Cardiac septum (tissue), 1 donor: ENCODE measurements around the gene MERTK. TPM values are rescaled to one million over a fixed set of nuclear protein-coding genes. Genes with fewer than 3 reads are reported as not detected.
A peak's percentile ranks its signal among the peaks of the same experiment; 100 is the strongest.

Source experiments
- DNase-seq: peaks from one replicate; pipeline ENCODE4 v3.0.0-alpha.2; 2020; ENCODE audit warnings: low spot score
- intact Hi-C: fragments of 100-400 bp; cut with DNase I; formaldehyde crosslinking; loops from one replicate; pipeline ENCODE4 v1.14.0; 2022
- total RNA-seq: library from RNA; stranded (reverse); fragmentation: NEBNext Ultra II Directional; extraction: Animal tissue kit (Norgen Biotek cat#: 25700); gene quantifications from one replicate; pipeline ENCODE4 v1.2.1, GENCODE V29; 2021
- donor health status: DM: no; HTN: no; CAD: no.

Gene MERTK
- total RNA-seq, 1 donor from 2014 or later = 5.8 TPM

DNA sequence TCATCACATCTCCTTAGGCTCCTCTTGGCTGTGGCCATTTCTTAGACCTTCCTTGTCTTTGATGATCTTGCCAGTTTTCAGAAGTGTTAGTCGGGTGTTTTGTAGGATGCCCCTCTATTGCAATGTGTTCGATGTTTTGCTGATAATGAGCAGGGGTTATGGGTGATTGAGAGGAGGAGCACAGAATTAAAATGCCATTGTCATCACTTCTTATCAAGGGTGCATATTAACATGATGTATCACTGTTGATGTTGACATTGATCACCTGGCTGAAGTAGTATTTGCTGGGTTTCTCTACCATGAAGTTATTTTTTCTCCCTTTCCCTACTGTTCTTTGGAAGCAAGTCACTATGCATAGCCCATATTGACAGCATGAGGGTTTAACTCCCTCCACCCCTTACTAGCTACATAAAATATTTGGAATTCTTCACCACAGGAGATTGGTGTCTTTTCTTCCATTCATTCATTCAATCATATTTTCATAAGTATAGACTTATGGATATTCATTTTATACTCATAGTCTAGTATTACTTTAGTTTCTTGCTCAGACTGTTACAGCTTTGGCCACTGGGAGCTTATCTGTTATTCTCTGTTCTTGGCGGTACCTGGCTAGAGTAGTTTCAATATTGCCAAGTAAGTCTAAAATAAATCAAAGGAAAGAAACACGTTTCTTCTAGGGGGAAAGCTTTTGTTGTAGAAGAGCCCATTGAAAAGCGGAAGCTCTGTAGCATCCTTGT is 102.2 kb downstream of the MERTK start:
- no peak for DNase-seq
- intact Hi-C loops = no loop called here

DNA sequence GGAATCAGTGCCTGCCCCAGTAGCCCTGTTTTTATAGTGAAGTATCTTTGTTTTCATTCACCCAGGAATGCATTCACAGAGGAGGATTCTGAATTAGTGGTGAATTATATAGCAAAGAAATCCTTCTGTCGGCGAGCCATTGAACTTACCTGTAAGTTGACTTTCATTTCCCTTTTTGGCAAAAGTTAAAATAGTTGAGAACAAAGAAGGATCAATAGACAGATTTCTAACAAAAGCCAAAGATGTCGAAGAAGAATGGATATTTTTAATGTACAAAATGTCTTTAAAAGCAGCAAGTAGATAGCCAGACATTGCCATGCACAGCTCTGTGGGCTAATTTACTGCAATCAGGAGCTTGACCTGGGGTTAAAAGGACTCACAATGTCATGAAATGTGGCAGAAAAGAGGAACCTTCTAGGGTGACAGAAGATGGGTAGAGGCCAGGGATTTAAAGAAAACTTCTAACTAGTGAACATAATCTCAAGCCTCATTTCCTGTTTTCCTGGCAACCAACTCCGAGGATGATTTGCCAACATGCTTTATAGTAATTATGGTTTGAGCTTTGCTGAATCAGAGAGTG is 102.8 kb downstream of the MERTK start:
- intact Hi-C loops = no loop called here

DNA sequence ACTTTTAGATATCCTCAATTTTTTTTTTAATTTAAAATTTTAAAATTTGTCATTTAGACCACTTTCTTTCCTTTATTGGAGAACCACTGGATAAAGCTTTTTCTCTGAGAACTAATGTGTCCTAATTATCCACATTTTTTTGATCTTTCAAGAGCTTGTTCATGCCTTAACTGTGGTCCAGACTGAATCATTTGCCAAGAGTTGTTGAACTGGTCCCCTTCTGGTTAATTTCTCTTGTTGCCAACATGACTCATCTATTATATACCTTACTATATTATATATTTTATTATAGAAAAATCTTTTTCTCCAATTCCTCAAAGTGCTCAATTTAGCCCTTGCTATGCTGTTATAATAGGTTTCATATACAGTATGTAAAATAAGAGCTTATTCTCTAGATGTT is 103.5 kb downstream of the MERTK start:
- intact Hi-C loops = no loop called here
- DNase-seq = no peak

More for the DNA sequence above, 102.8 kb downstream of the MERTK start:
- no peak for DNase-seq

DNA sequence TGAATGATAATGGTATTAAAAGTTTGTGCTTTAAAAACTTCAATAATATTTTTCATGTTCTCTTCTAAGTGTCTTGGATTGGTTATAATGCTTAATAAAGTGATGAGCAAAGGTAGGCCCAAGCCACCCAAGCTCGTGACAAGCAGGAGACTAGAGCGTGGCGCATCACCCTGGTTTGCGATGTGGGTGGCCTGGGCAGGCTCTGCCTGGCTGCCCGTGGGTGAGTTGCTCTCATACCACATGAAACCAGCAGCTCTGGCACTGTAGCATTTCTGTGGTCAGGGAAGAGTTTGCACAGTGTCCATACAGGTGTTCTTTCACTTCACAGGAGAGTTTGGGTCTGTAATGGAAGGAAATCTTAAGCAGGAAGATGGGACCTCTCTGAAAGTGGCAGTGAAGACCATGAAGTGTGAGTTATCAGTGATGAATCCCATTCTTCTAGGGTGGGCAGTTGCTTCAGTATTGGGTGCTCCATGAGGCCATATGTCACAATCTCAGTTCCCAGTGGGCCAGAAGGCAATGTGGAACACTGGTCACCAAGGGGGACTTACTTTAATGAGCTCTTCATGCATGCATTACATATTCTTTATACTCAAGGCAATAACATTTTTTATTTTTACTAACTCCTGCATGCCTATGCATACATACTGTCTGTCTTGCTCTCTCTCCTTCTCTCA is 105.3 kb downstream of the MERTK start:
- intact Hi-C loops = no loop called here

DNA sequence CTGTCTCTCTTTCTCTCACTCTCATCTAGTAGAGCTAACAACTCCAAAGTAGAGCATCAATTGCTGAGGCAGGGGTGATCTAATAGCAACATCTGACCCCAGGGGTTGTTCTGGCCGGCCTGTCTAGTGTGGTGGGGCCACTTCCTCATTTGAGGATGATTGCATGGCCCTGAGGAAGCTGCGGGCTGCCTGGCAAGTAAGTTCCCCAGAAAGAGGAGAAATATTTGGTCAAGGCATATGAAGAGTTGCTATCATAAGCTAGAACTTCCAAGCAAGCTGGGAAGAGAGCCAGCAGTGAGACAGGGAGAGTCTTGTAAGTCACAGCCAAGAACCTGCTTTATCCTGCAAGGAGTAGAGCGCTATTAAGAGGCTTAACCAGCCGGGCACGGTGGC is 105.8 kb downstream of the MERTK start:
- intact Hi-C loops = no loop called here

More for the DNA sequence above, 105.3 kb downstream of the MERTK start:
- DNase-seq = no peak

DNA sequence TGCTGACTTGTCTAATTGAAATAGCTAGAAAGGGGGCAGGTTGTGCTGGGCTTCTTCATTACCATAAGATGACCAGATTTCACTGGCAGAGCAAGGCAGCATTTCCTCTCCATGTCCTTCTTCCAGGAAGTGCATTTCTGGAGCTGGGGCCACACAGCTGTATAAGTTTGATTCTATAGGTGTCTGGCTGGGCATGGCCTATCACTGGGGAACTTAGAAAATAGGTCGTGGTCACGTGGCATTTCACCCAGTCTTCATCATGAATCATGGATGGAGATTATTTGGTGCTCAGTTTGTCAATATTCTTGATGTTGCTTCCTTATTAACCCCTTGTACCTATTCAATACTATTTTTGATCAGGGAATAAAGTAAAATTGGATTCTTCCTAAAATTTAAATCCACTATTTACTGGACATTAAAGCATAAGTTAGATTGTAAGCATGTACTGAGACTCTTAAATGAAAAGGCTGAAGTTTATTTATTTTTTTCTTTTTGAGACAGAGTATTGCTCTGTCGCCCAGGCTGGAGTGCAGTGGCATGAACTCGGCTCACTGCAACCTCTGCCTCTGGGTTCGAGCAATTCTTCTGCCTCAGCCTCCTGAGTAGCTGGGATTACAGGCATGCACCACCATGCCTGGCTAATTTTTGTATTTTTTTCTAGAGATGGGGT is 107.1 kb downstream of the MERTK start:
- intact Hi-C loops = no loop called here
- no peak for DNase-seq

More for the DNA sequence above, 105.8 kb downstream of the MERTK start:
- peak; percentile 88 for DNase-seq

DNA sequence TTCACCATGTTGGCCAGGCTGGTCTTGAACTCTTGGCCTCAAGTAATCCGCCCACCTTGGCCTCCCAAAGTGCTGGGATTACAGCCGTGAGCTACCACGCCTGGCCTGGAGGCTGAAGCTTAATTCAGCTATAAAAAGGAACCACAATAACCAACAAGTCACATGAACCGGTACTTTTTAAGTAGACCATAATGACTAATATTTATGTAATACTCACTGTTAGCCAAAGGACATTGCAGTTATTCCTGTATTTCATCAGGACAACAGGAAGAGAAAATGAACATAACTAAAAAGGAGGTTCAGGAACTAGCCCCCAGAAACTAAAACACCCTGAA is 107.6 kb downstream of the MERTK start:
- no peak for DNase-seq
- intact Hi-C loops = no loop called here

DNA sequence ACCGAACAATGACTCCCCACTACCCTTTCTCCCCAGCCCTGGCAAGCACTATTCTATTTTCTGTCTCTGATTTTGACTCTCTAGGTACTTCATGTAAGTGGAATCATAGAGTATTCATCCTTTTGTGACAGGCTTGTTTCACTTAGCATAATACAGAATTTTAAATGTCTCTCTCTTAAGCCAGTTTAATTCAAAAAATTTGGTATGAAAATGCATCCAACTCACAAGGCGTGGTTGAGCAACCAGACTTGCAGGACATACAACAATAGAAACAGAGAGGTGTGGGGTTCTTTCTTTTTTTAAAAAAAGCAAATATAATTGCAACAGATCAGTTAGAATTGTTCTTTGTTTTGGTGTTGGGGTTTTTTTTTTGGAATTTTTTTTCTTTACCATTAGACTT is 109.1 kb downstream of the MERTK start:
- DNase-seq = no peak
- intact Hi-C loops = no loop called here

DNA sequence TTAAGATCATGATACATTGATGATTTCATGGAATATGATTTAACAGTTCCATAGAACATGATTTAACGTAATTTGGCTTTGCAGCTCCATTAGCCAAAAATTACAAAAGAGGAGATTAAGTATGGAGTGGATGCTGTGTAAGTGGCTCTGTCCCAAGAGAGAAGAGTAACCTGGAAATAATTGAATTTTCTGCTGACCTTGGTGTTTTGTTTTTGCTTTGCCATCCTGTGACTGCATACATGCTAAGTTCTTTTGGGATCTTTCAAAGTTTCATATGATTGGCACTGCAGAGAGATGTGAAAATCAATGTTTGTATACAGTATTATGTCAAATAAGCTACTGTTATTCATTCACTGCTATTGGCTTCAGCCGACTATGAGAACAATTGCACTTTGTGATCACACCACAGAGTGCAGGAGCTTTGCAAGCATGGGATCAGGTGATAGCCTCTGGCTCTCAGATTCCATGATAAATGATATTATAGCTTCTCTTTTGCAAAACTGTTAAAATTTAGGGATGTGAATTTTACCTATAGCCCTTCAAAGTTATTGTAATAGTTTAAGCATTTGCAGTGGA is 110.6 kb downstream of the MERTK start:
- intact Hi-C loops = no loop called here
- DNase-seq = no peak

DNA sequence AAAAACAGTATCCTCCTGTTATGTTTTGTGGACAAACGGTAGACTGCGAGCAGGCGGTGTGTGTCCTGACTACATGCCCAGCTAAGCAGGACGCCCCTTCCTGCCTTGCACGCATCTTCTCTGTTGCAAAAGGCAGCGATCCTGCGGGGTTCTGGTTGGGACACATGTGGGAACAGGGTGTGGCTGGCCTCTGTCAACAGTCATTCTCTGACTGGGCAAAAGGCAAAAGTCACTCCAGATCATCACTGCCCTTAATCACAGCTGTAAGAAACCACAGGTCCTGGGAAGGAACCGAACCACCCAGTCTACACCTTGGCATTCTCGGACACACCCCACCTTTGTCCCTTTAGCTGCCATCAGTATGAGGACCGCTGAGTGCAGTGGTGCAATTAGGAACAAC is 112.3 kb downstream of the MERTK start:
- no peak for DNase-seq
- intact Hi-C loops = no loop called here

DNA sequence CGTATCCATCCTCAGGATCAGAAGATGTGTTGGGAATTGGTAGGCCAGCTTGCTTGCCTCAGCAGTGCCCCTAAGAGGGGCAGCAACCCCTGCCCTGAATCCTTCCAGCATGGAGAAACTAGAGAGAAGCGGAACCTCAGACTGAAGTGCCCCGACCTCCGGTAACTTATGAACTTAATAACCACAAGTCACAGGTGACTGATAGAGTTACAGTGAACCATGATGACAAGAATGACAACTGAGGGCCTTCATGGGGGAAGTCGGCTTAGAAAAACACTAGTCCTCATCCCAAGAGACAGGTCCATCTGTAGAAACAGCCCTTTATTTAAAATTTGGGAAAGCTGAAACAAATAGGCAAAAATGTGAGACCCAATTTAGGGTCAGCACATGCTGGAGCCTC is 114.1 kb downstream of the MERTK start:
- DNase-seq = no peak
- intact Hi-C loops = no loop called here

DNA sequence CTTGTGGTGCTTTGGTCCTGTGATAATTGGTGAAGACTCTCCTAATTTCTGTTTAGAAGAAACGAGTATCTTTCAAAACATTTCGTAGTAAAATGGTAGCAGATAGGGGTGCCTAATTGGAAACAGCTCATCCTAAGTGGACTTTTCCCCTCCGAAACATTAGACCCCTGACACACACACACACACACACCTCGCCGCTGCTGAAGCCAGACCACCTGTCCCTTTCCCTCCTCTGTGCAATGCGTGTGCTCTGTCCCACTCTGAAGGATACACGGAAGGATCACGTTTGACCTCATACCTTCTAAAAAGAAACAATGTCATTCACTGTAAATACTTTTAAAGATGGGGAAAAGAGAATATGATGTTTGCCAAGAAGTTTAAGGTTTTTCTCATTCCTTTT is 120.4 kb downstream of the MERTK start:
- no peak for DNase-seq
- intact Hi-C loops = no loop called here

DNA sequence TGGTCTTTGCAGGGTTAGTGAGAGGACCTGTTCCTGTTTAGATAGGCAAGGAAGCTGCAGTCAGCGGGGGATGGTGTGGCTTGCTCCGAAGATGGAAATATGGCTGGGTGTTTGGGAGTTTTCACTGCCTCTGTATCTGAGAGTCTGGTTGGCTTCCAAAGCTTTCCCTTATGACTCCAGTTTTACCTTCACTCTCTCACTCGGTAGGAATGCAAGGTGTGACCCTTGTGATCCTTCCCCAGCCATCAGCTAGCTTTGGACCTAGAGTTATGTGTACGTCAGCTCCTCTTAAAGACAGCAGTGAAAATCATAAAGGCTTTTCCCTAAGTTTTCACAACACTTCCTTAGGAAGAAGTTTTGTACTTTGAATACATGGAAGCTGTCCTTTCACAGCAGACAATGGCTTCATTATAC is 121.2 kb downstream of the MERTK start:
- DNase-seq = no peak

DNA sequence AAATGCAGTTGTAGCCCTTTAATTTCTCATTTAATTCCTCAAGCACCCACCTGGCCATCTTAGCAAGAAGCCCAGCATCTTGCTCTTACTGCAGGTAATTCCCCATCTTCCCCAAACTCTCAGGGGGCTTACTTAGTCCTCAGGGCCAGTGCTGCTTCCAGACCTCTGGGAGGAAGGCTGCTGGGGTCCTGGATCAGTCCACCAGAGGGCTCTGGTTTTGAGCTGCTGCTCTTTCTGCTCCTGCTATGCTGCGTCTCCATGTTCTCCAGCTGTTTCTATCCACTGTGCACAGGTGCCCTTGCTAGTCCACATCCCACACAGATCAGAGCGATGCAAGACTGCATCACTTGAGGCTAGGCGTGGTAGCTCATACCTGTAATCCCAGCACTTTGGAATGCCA is 122.2 kb downstream of the MERTK start:
- DNase-seq = no peak
- intact Hi-C loops = no loop called here

More for the DNA sequence above, 121.2 kb downstream of the MERTK start:
- intact Hi-C loops = no loop called here

DNA sequence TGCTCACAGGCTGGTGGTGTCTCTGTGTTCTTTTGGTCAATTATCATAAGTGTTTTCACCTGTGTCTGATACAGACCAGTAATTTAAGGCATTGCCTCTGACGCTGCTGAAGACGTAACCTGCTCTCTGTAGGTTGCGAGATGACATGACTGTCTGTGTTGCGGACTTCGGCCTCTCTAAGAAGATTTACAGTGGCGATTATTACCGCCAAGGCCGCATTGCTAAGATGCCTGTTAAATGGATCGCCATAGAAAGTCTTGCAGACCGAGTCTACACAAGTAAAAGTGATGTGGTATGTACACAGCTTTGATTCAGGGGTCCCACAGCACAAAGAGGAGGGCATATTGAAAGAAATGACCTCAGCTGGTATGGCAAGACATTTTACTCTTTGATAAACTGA is 122.9 kb downstream of the MERTK start:
- no peak for DNase-seq

DNA sequence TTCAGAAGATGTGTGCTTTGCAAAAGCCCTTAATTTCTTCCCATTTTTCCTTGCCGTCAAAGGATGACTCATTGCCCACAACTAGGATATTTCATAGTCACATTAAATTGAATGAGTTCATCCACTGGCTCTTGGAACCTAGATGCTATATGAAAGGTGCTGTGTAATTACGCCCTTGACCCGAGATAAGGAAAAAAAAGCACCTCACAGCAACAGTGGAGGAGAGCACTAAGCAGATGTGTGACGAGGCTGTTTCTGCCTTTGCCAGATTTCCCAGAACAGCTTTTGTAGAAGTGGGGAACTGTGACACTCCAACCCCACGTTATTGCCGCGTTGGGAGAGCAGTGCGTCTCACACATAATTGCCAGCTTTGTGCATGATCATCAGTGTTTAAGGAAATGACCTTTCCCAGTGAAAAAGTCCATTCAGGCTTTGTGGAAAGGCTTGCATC is 123.4 kb downstream of the MERTK start:
- no peak for DNase-seq
- intact Hi-C loops = no loop called here

More for the DNA sequence above, 122.9 kb downstream of the MERTK start:
- intact Hi-C loops = no loop called here

DNA sequence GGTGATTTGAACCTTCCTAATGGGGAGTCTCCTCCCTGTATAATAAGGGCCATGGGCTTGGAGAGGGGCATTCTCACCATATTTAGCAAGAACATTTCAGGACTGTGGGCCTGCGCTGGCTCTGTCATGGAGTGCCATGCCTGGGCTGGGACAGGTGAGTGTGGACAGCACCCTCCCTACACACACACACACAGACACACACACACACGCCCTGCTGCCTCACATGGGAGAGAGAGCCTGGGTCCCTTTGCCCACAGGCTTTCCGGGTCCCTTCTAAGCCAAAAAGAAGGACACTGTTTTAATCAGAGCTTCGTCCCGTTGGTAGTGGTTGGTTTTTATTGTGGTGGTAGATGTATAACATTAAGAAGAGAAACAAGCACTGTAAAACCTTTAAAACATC is 125.3 kb downstream of the MERTK start:
- intact Hi-C loops = no loop called here
- DNase-seq = no peak

DNA sequence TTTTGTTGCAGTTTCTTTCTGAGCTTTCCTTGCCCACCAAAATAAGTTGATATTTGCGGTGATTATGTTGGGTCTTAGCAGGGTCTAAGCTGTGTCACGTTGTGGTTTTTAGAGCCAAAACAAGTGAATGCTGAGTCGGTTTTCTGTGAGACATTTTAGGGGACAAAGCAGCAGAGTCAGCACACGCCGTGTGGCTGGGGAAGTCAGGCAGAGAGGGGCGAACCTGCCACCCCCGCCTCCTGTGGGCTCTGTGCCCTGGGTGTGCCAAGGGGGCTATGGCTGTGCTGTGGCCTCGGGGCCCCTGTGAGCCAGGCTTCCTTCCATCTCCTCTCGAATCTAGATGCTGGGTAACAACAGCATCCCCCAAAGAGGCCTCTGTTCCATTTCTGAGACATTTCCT is 125.8 kb downstream of the MERTK start:
- intact Hi-C loops = no loop called here

DNA sequence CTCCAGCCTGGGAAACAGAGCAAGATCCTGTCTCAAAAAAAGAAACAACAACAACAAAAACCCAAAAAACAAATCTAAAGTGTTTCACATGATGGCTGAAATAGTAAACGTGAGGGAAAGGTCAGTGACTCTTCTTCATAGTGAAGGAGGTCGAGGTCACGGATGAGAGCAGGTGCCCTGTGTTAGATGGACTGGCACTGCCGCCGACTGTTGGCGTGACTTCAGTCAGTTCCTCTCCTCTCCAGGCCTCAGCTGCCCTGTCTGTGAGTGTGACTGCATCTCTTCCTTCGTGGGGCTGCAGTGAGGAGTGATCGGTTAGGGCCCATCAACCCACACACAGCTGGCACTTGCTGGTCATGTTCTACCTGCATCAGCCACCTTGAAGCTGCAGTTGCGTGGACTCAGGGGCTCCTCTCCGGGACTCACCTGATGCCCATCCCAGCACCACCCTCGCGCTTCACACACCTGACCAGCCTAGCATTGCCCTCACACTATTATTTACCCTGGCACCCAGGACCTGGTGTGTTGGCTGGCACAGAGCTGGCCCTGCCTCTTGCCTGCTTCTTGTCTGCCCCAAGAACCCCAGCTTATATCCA is 126.6 kb downstream of the MERTK start:
- intact Hi-C loops = no loop called here

More for the DNA sequence above, 125.8 kb downstream of the MERTK start:
- DNase-seq = no peak

DNA sequence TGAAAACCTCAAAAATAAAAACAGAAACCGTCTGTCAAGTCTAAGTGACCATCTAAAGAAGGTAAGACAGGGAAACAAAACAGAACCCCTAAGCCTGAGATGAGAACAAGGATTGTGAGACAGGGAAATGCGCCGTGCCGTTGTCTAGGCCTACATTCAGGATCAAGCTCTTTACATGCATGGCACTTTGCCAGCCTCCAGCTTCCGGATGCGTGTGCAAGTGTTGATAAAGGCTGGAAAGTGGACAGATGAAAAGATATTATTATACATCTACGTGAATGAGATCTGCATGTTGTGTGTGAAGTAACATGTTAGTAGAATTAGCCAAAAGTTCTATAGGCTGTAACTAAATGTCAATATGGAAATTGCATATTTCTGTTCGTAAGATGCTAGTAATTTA is 128.1 kb downstream of the MERTK start:
- intact Hi-C loops = no loop called here
- no peak for DNase-seq

More for the DNA sequence above, 126.6 kb downstream of the MERTK start:
- DNase-seq = no peak
